NCI-H748 (cell line): ENCODE results near the gene LRRC23.
"Not testable (repeated sequence)": the region's sequence is repeated elsewhere in the genome, so short reads cannot be mapped to it uniquely, and the experiment has no call there.

Experiments used
- DNase-seq: peaks from one replicate; lab custom pipeline; 2025; ENCODE audit not compliant: unreplicated experiment; lab: John Stamatoyannopoulos, UW

The LRRC23 gene

DNA sequence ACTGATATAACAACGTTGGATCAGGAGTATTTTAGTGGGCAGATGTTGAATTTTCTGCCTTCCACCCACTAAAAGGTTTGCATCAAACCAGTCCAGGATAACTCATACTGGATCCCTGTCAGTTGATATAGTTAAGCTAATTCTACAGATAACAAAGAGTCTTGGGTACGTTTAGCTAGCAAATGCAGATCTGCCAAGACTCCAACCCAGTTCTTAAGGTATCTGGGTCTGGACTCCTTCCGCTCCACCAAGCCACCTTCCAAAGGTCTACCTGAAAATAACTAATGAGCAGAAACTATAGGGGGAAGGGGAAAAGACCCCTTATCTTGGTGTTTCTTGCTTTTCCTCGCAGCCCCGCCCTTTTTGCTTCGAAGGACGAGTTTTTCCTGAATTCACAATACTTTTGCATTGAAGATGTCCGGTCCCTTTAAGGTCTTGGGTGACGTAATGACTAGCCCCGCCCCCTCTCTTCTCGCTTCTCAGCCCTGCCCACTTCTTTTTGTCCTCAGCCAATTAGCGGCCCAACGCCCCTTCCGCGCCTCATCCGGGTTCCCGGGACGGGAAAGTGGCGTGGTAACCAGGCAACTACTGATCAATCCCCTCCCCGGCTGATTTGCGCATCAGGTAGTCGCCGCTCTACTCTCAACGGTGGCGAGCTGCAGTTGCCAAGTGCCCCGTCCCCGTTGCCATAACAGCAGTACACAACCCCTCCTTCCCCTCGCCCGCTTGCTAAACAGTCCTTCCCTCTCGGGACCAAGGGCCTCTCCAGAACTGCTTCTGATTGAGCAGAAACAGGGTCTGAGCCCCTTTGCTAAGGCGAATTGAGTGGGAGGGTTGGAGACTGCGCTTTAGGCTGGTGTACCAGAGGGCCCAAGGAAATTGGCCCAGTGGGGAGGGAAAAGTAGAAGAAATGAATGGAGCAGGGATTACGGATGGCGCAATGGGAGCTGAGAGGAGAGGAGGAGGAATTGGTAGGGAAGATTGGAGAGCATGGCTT lies at the start of gene LRRC23:
TSS of gene LRRC23 (plus strand) at position 543 of the 997 bp plus-strand sequence. CDS start 812 bp downstream, outside the sequence.
- peak; percentile 98 for DNase-seq

GRCh38 chr12:6855322-6855721 lies 49.3 kb upstream of the LRRC23 start:
- no peak for DNase-seq

- no peak for DNase-seq
Measured at GRCh38 chr12:6858799-6859198, 45.8 kb upstream of the LRRC23 start.

DNA sequence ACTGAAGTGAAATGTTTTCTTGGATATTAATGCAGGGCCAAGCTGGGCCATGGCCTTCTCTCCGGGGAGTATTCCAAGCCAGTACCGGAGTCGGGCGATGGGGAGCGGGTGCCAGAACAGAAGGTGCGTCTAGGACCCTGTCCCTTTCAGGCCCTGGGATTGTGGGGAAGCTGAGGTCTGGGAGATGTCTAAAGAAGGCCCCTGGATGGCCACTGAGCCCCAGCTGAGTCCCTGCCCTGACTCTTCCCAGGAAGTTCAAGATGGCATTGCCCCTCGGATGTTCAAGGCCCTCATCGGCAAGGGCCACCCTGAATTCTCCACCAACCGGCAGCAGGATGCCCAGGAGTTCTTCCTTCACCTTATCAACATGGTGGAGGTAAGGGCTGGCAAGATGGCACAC lies 44.5 kb upstream of the LRRC23 start:
- DNase-seq, result no peak

DNA sequence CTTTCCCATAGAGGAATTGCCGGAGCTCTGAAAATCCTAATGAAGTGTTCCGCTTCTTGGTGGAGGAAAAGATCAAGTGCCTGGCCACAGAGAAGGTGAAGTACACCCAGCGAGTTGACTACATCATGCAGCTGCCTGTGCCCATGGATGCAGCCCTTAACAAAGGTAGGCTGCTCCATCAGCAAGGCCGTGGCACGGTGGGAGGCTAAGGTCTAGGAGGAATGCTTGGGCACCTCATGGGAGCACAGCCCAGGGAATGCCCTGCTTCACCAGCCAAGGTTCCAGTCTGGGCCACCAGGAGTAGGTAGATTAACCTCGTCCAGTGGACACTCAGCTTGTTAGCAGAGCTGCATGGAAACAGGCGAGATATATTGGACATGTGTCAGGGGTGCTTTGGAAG lies 43.7 kb upstream of the LRRC23 start:
- no peak for DNase-seq

- DNase-seq, result no peak
Measured at GRCh38 chr12:6861391-6861790, 43.2 kb upstream of the LRRC23 start.

- DNase-seq, result no peak
Measured at GRCh38 chr12:6863033-6863432, 41.6 kb upstream of the LRRC23 start.

DNA sequence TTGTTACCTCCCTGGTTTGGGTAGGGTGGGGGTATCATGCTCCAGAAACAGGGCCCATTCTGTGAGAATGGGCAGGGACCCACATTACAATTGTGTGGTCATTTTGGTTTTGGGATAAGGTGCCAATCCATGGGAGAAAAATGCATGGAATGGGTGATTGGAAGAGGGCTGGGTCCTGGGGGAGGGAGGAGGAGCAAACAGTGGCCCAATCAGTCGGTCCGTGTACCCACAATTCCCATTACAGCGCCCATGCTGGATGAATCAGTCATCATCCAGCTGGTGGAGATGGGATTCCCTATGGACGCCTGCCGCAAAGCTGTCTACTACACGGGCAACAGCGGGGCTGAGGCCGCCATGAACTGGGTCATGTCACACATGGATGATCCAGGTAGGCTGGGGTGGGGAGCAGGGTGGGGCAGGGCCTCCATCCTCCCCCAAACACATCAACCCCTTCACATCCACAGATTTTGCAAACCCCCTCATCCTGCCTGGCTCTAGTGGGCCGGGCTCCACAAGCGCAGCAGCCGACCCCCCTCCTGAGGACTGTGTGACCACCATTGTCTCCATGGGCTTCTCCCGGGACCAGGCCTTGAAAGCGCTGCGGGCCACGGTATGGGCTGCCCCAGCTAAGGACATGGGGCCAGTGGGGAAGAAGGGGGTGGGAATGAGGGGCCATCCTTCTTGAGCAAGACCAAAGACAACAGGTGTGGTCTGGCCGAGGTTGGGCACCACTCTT lies 40.9 kb upstream of the LRRC23 start:
- DNase-seq, result no peak

- DNase-seq, result not testable (repeated sequence)
Measured at GRCh38 chr12:6865307-6865706, 39.3 kb upstream of the LRRC23 start.

GRCh38 chr12:6866163-6866919 lies 38.3 kb upstream of the LRRC23 start:
- DNase-seq, result peak; percentile 47

GRCh38 chr12:6866920-6867412 lies 37.7 kb upstream of the LRRC23 start:
- DNase-seq, result peak; percentile 28

DNA sequence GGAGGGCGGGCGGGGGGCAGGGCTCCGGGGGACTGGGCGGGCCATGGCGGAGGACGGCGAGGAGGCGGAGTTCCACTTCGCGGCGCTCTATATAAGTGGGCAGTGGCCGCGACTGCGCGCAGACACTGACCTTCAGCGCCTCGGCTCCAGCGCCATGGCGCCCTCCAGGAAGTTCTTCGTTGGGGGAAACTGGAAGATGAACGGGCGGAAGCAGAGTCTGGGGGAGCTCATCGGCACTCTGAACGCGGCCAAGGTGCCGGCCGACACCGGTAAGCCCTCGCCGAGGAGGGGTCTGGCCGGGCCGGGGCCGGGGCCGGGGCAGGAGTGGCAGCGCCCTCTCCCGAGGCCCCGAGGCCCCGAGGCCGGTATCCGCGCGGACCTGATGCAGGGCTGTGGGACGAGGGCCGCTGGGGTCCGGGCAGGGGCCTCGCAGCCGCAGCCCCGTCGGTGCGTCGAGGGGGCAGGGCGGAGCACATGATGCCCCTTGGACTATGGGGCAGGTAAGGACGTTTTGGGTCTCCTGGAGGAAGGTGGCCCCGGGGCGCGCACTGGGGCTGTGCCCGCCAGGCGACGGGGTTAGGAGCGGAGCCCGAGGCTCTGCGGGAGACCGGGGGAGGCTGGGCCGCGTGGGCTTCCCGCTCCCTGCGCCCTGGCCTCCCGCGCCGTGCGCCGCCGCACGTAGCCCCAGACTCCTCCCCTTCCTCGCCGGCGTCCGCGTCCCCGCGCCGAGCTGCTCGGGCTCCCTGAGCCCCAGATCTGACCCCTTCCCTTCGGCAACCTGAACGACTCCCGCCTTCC lies 37.0 kb upstream of the LRRC23 start, which contains the start of gene TPI1:
TSS of gene TPI1 (plus strand) at position 119 of the 798 bp plus-strand sequence. CDS start at position 155, 36 bp downstream.
- peak; percentile 72 for DNase-seq

DNA sequence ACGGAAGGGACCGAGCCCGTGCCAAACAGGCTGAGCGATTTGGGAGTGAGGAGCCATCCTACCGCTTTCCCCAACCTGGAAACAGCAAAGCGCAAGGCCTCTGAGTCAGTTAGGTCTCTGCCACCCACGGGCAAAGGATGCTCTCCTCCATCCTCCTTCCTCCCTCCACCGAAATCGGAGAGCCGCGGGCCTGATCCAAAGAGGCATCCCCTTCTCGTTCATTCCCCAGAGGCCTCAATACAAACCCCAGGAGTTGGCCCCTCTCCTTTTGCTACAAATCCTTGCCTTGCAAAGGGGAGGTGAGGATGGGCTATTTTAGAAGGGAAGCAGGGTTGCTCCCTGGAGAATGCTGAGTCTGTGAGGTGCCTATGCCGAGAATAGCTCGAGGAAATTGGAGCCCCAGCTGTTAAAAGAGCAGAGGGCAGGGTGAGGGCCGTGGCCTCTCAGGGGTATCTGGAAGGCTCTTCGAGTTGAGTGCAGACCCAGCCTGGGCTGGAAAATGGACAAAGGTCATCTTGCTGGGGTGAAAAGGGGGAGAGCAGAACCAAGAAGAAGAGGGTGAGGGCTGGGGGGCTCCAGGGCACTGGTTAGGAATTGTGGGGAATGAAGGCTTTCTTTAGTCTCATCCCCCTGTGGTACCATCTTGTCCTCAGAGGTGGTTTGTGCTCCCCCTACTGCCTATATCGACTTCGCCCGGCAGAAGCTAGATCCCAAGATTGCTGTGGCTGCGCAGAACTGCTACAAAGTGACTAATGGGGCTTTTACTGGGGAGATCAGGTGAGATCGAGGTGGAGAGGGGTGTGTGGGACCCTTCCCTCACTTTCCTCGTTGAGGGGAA lies 36.2 kb upstream of the LRRC23 start:
- no peak for DNase-seq

GRCh38 chr12:6869049-6870021 lies 35.3 kb upstream of the LRRC23 start:
- DNase-seq, result peak; percentile 73

GRCh38 chr12:6870304-6870703 lies 34.3 kb upstream of the LRRC23 start:
- DNase-seq, result not testable (repeated sequence)

DNA sequence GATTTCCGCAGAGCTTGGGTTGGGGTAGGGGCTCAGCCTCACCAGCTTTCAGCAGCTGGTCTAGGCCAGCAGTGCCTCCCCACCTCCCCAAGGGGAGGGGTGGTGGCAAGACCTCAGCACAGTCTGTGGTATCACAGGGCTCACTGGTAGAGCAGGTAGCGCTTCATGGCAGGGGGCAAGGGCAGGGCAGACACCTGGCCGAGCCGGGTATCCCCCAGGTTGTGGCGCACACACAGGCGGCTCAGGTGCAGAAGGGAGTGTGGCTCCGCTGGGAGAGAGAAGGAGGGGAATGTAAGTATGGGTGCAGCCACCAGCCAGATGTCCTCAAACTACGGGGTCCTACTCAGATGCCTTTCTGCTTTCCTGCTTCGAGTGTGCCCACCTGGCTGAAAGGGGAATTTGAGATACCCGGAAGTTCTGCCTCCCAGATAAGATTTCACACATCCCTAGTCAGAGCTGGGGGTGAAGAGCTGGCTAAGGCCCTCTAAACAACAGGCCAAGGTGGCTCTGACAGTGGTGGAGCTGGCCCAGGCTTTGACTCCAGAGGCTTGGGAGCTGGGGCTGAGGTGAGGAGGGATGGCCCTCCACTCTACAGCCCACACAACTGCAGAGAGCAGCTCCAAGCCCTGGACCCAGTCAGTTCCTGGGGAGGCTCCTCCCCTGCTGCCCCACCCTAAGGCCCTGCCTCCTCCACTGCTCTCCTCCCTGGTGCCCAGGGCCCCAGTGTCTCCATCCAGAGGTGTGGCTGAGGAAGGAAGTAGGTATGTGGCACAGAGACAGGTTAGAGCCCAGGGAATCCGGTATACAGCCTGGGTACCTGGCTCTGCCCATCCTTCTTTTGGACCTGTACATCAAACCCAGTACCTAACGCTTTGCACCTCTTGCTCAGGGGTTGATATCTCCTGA lies 33.3 kb upstream of the LRRC23 start:
- peak; percentile 24 for DNase-seq
